GM03348 (cell line): ENCODE results near the gene CPSF3.
"Not testable (repeated sequence)": the region's sequence is repeated elsewhere in the genome, so short reads cannot be mapped to it uniquely, and the experiment has no call there.

Experiments used
- DNase-seq: peaks from one replicate; pipeline ENCODE4 v3.0.0; 2012; ENCODE audit warnings: low spot score

Gene CPSF3

DNA sequence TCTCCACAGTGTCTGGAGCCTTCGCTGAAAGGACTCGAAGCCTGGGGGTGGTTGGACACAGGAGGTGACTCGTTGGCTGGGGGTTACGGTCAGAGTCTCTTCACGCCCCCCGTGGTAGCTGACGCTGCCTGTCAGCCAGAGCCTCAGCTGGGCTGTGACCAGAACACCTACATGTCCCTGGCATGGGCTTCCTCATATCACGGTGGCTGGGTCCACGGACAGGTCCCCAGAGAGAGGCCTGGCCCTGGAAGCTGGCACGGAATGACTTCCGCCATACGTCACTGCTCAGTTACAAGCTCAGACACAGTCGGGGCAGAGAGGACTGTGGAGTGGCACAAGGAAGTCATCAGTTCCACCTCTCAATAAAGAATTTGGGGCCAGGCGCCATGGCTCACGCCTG is 28.6 kb upstream of the CPSF3 start:
- no peak for DNase-seq

DNA sequence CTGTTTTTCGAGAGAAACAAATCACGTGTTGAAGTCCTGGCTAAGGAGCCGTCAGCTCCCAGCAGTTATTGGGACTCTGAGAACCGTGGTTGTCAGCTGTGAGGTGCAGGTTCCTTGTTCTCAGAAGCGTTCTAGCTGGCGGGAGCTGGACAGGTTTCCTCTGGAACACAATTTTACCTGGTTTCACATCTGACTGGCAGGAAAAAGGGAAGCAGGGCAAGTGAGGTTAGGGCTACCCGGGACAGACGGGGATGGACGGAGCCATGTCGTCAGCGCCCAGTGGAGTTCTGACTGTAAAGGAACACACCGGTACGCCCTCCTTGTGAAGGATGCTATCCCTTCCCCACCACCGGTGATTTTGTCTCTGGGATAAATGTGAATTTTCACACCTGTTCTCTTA is 26.3 kb upstream of the CPSF3 start:
- no peak for DNase-seq

DNA sequence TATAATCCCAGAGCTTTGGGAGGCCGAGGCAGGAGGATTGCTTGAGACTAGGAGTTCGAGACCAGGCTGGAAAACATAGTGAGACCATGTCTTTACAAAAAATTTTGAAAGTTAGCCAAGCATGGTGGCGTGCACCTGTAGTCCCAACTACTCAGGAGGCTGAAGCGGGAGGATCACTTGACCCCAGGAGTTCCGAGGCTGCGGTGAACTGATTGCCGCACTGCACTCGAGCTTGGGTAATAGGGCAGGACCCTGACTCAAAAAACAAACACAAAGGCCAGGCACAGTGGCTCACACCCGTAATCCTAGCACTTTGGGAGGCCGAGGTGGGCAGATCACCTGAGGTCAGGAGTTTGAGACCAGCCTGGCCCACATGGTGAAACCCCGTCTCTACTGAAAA is 25.2 kb upstream of the CPSF3 start:
- not testable (repeated sequence) for DNase-seq

DNA sequence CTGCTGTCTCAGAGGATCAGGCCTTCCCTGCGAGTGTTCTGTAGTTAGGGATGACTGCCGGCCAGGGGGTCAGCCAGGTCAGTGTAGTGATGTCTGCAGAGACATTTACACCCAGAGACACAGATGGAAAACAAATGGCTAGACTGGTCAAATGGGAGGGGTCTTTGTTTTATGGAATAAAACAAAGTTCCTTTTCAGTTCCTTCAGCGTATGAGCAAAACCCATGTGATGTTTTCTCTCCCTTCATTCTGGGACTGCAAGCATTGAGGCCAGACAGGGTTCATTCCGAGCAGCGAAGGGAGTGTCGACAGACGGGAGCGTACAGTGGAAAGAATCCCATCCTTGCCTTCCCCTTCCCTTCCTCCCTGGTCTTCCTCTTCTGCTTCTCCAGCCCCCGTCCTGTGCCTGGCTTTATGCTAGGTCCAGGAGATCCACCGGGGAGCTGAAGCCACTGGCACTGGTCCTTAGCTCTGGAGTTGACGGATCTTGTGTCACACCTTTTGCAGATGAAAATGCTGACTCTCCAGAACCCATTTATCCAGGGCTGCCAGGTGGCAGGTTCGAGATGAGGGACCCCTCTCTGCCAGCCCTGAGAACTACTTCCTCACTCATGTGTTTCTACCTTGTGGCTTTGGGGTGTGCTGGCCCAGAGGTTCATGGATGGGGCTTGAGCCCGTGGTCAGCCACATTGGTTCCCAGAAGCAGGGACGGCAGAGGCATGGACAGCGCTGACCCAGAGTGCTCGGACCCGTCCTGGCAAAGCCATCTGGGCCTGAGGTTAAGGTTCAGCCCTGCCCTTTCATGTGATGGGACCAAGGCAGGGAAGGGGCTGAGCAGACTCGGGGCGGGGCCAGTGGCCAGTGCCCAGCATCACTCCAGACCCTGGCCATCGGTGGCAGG is 24.3 kb upstream of the CPSF3 start:
- DNase-seq: no peak

DNA sequence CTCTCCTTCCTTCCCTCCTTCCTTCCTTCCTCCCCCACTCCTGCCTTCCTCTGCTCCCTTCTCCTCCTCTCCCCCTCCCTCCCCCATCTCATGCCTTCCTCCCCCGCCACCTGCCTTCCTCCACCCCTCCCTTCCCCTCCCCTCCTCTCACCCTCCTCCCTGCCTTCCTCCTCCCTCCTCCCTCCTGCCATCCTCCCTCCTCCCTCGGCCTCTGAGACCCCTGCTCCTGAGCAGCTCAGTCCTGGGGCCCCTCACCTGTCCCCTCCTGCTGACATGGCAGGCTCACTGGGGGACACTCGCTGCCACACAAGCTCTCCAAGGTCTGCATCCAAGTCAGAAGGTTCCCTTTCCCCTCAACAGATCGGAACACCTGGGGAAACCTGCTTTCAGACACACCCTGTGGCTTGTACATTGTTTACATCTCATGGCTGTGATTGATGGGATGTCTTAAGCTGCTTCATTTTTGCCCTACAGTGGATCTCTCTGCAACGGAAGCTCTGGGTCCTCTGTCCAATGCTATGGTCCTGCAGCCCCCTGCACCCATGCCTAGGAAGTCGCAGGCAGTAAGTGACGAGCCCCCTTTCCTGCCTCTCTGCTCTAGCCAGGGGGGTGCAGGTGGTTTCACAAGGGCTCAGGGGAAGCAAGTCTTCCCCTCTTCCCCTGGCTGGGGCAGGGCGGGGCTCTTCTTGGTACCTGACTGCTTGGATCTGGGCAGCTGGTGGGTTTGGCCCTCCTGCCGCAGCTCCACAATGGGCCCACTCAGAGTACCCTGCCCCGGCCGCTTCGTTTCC is 23.0 kb upstream of the CPSF3 start:
- DNase-seq: no peak

DNA sequence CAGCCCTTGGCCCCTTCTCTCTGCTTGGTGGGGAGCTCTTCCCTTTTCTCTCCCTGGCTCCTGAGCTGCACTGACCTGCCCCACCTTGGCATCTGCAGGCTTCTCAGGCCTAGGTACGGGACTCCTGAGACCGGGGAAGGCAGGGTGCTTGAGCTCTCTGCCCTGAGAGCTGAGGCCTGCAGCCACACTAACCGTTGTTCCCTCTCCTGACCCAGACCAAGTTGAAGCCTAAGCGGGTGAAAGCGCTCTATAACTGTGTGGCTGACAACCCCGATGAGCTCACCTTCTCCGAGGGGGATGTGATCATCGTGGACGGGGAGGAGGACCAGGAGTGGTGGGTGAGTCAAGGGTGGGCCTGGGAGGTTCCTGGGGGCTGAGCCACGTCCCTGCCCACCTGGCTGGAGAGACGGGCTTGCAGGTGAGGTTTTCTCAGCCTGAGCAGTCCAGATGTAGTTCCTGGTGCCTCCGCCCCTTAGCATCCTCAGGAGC is 22.4 kb upstream of the CPSF3 start:
- DNase-seq: no peak

DNA sequence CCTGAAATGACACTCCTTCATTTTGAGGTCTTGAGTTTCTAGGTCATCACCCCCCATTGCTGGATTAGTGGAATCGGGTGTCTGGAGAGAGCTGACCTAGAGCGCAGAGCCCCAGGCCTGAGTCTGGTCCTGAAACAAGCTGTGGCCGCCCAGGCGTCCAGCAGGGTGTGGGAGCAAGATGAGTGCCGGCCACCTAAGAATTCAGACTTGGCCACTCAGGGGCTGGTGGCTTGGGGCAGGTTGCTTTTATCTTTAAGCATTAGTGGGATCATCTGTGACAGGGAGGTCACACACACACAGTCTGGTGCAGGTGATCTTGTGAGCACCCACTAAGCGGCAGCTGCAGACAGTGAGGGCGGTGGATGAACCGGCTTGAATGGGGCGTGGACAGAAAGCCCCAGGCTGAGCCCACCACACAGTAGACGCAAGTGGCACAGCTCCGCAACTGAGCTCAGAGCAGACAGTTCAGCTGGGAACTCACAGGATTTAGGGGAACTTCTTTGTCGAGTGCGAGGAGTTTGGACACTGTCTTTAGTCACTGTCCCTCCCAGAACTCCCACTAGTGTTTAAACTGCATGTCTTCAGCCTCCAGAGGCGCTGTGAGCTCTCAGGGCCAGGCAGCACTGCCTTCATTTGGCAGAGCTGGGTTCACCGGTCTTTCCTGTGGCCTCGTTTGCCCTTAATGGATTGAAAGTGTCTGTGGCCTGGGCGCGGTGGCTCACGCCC is 21.6 kb upstream of the CPSF3 start:
- no peak for DNase-seq

DNA sequence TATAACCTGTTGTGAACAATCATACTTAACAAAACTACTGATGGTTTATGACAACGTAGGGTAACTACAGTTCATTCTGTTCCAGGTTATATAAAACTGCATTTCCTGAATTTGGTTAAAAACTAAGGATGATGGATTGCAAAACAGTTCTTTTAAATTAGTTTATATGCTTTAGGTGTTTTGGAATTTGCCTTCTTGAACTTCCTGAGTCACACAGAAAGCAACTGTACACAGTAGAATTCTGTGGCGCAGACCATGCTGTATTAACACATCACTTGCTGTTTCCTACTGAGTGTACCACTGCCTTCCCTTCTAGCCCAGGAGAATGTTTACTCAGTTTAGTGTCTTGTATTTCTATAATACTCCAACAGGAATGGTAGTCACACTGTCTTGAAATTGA is 19.5 kb upstream of the CPSF3 start:
- DNase-seq: no peak

DNA sequence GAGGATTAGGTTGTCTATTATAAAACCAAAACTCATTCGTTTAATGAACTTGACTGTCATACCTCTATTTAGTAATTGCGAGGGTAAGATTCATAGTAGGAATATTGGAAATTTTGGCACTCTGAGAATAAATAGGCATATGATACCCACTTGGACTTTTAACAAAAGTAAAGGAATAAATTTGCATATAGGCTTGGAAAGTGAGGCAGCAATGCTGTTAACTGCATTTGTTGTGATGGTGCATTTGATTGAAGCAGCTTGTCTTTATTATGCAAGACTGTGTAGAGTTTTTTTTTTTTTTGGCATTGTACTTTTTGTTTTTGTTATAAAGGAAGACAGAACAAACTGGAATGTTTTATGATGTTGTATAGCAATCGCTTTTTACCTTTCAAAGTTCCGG is 19.0 kb upstream of the CPSF3 start:
- no peak for DNase-seq

DNA sequence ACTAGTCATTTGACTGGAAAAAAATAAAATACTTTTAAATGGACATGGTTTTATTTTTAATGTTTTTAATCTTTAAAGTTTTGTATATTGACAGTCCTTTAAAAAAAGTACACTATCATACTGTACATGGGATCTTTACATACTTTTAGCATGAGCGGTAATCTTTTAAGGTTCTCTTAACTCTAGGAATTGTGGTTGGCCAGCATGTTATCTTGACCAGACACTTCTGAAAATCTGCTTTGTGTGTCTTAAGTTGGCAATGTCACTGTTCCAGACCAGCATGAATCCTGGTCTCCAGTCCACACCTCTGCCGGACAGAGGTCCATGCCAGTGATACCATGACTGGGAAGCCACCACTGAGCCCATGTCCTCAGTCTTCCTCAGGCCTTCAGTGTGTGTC is 17.8 kb upstream of the CPSF3 start:
- no peak for DNase-seq

DNA sequence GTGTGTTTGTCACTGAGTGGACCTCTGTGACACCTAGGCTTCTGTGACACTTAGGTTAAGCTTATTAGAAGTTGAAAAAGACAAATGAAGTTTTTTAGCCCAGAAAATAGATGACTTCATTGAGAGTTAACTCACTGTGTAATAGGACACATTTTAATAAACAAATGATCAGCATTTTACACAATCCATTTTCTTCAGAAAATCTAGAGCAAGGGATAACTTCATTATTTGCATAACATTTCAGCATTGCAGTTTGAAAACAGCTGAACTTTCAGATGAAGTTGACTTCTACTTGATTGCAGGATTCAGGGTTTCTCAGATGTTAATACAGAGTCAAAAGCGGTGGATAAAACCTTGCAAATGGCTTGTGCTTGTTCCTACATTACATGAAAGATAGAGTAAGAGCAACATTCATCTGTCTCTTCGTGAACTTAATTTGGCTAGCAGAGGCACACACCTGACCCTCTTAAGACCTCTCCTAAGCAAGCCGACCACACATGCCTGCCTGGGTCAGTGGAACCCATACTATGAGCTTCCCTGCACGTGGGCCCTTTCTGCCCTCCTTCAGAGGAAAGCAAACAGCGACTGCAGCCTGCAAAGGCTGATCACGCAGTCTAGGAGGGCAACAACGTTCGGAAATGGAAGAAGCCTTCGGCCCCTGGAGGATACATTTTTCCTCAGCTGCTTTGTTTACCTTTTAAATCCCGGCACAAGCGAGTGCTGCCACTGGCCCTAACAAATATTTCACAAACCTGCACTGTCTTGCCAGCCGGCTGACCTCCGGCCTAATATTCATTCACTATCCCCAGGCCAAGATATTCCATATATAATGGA is 16.7 kb upstream of the CPSF3 start:
- DNase-seq: no peak

DNA sequence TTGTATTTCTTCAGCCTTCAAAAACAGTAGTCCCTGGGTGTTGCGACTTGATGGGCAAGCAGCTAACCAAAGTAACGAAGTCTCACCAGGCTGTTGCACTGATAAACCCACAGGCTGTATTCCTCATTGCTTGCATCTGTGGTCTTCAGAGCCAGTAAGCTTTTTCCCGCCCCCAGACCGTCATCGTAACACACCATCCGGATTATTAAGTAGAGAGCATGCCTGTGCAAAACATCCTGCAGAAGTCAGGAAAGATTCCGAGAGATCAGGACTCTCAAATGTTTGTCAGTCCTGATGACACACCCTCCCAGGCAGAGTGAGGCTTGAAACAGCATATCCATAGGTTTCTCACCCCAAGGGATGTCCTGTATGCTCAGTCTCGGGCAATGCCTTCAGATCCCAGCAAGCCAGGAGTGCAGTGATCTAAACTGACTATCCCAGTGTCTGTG is 16.1 kb upstream of the CPSF3 start:
- no peak for DNase-seq

DNA sequence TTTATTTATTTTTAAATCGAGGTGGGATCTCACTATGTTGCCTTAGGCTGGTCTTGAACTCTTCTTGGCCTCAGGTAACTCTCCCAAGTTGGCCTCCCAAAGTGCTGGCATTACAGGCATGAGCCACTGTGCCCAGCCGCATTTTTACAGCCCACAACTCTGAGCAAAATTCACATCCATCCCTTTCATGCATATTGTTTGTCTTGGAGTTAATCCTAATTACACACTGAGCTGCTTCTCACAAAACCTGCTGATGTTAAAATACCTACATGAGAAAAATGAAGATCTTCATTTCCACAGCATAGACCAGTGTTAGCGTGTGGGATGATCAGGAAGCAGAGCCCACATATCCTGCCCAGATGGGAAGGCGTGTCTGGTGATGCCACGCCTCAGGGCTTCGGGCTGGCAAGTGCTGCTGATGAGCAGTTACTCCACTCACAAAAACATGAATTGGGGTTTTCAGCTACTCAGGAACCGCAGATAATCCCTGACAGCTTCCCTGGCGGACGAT is 14.8 kb upstream of the CPSF3 start:
- no peak for DNase-seq

DNA sequence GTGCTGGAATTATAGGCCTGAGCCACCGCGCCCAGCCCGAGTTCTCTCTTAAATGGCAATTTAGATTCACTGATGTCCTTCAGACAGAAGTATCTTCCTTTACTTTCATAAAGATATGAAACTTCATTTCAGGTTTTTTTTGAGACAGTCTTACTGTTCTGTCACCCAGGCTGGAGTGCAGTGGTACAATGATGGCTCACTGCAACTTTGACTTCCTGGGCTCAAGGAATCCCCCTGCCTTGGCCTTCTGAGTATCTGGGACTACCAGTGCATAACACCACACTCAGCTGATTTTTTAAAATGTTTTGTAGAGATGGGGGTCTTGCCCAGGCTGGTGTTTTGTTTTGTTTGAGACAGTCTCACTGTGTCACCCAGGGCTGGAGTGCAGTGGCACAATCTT is 13.3 kb upstream of the CPSF3 start:
- DNase-seq: no peak

DNA sequence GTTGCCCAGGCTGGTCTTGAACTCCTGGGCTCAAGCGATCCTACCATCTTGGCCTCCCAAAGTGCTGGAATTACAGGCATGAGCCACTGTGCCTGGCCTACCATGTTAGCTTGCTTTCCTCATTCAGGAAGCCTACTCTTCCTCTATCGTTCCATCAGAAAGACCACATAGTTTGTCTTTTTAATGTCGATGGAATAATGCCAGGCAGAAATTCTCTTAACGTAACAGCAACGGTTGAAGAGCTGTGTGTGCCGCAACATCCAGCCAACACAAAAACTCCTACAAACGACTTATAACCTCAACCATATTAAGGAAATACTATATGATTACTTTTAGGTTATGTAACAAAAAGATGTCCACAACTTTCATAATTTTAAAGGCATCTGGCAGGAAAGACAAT is 10.7 kb upstream of the CPSF3 start:
- DNase-seq: no peak

DNA sequence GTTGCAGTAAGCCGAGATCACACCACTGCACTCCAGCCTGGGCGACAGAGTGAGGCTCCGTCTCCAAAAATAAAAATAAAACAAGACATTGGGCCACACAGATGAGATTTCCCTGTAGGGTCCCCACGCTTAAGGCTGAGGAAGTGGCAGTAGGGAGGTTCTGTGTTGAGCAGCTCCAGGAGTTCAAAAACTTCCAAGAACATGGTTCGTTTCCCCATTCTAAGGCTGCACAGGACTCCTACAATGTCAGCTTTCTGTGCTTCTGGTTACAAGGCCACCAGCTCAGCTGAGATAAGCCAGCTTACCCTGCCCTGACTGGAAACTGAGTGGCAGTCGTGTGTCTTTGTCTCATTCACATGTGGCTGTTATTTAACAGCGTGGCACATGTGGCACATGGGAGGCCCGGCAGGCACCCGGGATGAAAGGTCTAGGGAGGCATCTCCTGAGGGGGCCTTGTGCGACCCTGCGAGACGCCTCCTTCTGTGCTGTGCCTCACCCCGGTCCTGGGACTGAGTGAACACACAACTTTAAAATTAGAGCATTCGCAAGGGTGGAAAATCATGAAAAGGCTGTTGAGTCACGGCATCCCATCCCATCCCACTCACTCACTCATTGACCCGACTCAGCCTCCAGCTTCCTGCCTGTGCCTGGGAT is 7.8 kb upstream of the CPSF3 start:
- DNase-seq: no peak

DNA sequence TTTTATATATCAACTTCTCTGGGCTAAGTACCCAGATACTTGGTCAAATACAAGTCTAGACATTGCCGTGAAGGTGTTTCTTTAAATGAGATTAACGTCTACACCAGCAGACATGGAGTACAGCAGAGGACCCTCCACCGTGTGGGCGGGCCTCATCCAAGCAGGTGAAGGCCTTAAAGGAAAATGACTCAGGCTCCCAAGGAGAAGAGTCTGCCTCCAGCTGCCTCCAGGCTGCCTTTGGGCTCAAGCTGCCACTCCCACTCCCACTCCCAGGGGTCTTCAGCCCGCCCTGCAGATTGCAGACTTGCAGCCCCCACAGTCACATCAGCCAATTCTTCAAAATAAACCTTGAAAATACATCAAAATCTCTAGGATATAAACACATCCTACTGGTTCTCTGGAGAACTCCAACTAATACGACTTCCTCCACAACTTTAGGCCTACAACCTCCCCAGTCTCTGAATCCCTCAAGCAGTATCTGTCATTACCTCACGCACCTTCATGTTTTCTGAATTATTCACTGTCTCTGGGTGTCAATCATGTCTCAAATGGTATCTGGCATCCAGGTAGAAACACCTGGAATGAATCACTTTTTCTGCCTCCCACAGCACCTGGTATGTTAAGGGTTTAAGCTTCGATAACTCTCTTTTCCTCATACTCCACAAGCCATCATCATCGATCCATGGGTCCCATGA is 7.0 kb upstream of the CPSF3 start:
- DNase-seq: no peak

DNA sequence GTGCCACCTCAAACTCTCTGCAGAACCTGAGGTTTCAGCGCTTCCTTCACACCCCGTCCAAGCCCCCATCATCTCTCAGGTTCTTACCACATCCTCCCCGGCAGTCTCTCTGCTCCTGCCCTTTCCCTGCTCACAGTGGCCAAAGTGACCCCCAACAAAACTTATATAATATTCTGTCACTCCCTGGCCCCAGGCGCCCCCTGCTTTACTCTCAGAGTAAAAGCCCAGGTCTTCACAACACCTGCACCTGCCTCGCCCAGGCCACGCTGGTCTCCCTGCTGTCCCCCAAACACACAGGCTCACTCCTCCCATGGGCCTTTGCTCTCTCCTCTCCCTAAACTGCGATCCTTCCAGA is 6.5 kb upstream of the CPSF3 start:
- no peak for DNase-seq

DNA sequence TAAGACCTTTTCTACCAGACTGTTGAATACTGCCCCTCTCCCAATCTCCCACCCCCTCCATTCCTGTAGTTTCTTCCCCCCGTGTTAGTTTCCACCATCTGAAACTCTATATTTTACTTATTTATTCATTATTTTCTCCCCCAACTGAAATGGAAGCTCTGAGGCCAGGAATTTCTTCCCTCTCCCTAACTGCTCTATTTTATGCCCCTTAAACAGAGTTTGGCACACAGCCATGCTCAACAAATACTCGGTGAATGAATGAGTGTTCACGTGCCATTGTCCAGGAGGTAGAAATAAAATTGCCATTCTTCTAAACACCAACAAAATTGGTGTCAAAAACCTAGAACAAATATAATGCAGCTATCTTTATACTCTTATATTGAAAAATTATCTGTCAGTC is 5.7 kb upstream of the CPSF3 start:
- no peak for DNase-seq

DNA sequence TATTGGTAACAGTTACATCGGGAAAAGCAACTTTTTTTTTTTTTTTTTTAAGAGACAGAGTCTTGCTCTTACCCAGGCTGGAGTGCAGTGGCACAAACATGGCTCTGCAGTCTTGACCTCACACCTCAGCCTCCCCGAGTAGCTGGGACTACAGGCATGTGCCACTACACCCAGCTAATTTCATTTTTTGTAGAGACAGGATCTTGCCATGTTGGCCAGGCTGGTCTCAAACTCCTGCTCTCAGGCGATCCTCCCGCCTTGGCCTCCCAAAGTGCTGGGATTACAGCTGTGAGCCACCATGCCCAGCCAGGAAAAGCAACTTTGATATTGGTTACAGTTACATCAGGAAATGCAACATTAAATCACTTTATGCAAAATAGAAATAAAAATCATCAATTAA is 4.7 kb upstream of the CPSF3 start:
- DNase-seq: no peak
